HG03045 (cell line): Measurements from ENCODE around the gene ARIH2.
"Not testable (repeated sequence)": the region's sequence is repeated elsewhere in the genome, so short reads cannot be mapped to it uniquely, and the experiment has no call there.

Experiments
- ATAC-seq: cut with Tn5 transposase; IDR thresholded peaks from one replicate; pipeline ENCODE4 v1.9.1; 2021; ENCODE audit warnings: mild to moderate bottlenecking, moderate library complexity; ENCODE audit not compliant: unreplicated experiment

ARIH2 gene

GRCh38 chr3:48999085-48999858, 80.6 kb downstream of the ARIH2 start:
- ATAC-seq = no peak

GRCh38 chr3:49001155-49001554, 82.5 kb downstream of the ARIH2 start:
- no peak for ATAC-seq

- no peak for ATAC-seq
These were observed 86.0 kb downstream of the ARIH2 start for GRCh38 chr3:49004352-49005302.

DNA sequence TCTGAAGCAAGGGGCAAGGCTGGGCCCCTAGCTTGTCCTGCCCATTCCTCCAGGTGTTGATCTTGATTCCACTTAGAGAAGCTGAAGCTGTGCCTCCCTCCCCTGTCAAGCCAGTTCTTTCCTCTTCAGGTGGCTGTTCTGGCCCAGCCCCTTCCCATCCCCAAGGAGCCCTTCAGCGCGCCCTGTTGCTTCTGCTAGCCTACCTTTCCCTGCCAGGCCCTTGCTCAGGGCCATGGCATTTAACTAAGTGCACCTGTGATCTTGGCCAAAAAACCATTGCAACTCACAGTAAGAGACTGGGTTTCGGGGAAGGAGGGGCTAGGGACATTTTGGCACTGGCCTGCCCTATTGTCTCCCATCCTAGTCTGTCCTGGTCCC, 86.7 kb downstream of the ARIH2 start:
- ATAC-seq = no peak

DNA sequence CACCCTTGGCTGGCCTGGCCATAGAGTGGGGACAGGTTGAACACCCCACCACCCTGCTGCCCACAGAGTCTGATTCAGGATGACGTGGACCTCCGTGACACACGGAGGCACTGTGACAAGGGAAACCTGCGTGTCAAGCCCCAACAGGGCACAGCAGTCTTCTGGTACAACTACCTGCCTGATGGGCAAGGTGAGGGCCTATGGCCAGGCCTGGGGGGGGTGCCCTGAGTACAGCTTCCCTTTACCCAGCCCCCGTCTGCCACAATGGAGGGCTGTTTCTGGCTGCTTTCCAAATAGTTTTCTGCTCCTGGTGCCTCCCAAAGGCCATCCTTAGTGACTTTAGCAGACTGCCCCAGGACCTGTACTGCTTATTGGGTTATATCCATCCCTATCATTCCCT, 87.4 kb downstream of the ARIH2 start:
- ATAC-seq = no peak

DNA sequence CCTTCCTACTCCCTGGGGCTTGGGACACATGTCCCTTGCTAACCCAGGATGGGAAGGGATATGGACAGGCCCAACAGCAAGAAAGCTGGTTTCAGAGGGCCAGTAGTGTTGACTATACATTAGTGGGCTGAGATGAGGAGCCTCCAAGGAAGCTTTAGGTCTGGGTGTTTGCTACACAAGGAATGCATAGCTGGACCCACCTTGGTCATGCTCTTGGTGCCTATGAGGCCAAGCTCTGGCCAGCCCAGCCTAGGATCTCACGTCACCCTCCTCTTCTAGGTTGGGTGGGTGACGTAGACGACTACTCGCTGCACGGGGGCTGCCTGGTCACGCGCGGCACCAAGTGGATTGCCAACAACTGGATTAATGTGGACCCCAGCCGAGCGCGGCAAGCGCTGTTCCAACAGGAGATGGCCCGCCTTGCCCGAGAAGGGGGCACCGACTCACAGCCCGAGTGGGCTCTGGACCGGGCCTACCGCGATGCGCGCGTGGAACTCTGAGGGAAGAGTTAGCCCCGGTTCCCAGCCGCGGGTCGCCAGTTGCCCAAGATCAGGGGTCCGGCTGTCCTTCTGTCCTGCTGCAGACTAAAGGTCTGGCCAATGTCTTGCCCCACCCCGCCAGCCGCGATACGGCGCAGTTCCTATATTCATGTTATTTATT, 87.9 kb downstream of the ARIH2 start:
- peak; percentile 1 for ATAC-seq

DNA sequence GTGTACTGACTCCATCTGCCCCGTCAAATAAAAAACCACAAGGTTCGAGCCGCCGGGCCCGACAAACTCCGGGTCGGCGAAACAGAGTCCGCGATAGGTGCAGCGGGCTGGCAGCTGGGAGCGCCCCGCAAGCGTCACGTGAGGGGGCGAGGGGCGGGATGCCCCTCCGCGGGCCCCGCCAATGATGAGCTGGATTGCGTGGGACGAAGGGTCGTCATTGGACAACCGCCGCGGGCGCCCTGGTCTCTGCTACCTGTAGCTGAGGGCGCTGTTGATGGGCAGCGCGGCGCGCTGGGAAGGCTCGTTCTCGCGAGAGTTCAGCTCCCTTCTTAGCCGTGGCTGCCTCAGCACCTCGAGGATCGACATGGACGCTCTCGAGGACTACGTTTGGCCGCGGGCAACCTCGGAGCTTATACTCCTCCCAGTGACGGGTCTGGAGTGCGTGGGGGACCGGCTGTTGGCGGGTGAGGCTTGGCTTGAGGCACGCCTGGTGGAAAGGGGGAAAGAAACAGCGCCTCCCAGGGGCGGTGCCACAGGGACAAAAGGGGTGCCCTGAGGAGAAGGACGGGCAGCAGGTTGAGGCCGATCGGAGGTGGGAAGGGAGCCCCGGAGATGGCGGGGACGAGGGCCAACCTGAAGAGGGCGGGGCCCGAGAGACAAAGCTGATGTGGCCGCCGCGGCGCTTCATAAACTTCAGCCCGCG, 88.6 kb downstream of the ARIH2 start, which contains the start of gene WDR6:
Gene WDR6 (plus strand): TSS at position 324 of the 703 bp plus-strand sequence. CDS start 41 bp downstream, at position 365.
- peak; percentile 80 for ATAC-seq

GRCh38 chr3:49007771-49008528, 89.3 kb downstream of the ARIH2 start:
- ATAC-seq = peak; percentile 36

DNA sequence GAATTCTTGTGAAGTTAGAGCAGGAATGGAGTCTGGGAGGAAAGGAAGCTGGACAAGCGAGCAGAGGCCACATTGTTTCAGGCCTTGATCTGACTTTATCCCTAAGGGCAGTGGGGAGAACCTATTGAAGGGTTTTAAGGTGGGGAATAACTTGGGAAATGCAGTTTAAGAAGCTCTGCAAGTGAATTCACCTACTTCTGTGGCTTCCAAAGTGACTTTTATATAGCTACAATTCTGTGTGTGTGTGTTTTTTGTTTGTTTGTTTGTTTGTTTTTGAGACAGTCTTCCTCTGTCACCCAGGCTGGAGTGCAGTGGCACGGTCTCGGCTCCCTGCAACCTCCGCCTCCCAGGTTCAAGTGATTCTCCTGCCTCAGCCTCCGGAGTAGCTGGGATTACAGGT, 90.0 kb downstream of the ARIH2 start:
- ATAC-seq = not testable (repeated sequence)

- no peak for ATAC-seq
These were observed 90.8 kb downstream of the ARIH2 start for GRCh38 chr3:49009396-49009795.

GRCh38 chr3:49012441-49013017, 93.9 kb downstream of the ARIH2 start:
- no peak for ATAC-seq

GRCh38 chr3:49013113-49013737, 94.6 kb downstream of the ARIH2 start:
- ATAC-seq = no peak

DNA sequence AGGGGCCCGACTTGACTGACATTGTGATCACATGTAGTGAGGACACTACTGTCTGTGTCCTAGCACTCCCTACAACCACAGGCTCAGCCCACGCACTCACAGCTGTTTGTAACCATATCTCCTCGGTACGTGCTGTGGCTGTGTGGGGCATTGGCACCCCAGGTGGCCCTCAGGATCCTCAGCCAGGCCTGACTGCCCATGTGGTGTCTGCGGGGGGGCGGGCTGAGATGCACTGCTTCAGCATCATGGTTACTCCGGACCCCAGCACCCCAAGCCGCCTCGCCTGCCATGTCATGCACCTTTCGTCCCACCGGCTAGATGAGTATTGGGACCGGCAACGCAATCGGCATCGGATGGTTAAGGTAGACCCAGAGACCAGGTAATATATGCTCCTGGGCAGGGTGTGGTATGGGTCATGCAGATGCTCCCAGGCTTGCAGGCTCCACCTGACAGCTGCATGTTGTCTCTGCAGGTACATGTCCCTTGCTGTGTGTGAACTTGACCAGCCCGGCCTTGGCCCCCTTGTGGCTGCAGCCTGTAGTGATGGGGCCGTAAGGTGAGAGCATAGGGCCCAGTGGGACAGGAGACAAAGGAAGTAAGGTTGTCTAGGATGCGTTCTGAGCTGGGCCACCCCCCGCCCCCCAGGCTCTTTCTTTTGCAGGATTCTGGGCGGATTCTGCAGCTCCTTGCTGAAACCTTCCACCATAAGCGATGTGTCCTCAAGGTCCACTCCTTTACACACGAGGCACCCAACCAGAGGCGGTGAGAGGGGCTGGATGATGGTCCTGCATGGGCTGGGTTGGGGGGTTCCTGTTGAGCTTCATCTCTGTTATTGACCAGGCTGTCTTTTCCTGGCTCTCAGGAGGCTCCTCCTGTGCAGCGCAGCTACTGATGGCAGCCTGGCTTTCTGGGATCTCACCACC, 95.4 kb downstream of the ARIH2 start:
- no peak for ATAC-seq

- no peak for ATAC-seq
These were observed 96.4 kb downstream of the ARIH2 start for GRCh38 chr3:49015072-49015471.

DNA sequence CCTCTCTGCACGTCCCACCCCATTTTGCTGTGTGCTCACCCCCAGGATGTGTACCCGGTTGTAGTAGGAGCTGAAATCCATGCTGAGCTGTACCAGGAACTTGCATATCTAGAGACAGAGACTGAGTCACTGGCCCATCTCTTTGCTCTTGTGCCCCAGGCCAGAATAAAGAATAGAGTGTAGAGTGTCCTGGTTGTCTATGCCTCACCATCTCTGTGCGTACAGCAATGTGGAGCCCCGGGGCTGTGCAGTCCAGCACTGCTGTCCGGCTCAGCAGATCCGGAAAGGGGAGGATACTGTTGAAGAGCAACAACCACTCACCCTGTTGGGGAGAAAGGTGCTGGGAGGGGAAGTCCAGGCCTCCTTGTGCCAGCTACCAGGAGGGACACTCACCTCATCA, 97.1 kb downstream of the ARIH2 start:
- ATAC-seq = no peak

DNA sequence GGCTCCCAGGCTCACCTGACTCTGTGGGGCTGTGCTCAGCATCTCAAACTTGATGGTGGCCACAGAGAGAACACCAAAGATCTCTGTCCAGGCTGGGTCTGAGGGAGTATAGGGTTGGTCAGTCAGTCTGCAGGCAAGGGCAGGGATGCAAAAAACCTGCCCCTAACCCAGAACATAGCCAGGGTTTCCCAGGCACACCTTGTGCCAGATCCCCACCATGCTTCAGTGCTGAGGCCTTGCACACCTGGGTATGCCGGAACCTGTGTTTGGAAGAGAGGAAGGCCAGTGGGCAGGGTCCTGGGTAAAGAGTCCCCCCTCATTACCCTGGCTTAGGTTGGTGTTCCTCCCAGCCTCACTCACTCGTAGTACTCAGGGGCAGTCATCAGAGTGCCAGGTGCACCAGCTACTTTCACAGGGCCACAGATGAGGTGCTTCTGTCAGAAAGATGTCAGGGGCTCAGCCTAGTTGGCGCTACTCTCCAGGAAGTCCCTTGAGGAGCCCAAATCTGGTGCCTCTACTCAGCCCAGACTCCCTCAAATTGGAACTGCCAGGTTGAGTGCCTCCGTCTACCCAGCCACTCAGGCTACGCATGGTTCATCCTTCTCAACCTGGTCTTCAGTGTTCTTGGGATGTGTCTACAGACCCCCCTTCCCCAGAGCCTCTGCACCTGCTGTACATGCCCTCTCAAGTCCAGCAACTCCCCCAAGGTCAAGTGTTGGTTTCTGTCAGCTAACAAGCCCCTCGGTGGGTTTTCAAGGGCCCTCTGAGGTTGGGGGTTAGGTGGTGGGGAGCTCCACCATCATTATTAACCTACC, 98.0 kb downstream of the ARIH2 start:
- ATAC-seq = no peak
